GM23248 (cell line): ENCODE data around the gene CACNA1D. TPM values are rescaled to one million over a fixed set of nuclear protein-coding genes. Genes with fewer than 3 reads are reported as not detected.

Experiments used
- DNase-seq: peaks from one replicate; pipeline ENCODE4 v3.0.0-alpha.2; 2015
- H2AFZ ChIP-seq: fragments of 200-600 bp; sonication (generic); 2 replicates; pipeline ENCODE4 v1.6.1; 2016; ENCODE audit warnings: antibody characterized with exemption
- H3F3A ChIP-seq: fragments of 200-600 bp; sonication (generic); 2 replicates; pipeline ENCODE4 v1.6.1; 2016; ENCODE audit warnings: mild to moderate bottlenecking, antibody characterized with exemption, mixed run types; ENCODE audit not compliant: insufficient read depth
- H3K27ac ChIP-seq: fragments of 200-600 bp; sonication (generic); 2 replicates; pipeline ENCODE4 v1.5.1; 2016; ENCODE audit warnings: mild to moderate bottlenecking
- H3K27me3 ChIP-seq: fragments of 200-600 bp; sonication (generic); replicated peaks from 2 replicates; pipeline ENCODE4 v1.6.1; 2016; ENCODE audit warnings: mild to moderate bottlenecking; ENCODE audit not compliant: insufficient read depth
- H3K36me3 ChIP-seq: fragments of 200-600 bp; sonication (generic); 2 replicates; pipeline ENCODE4 v1.6.1; 2016; ENCODE audit warnings: low read depth, mild to moderate bottlenecking
- H3K4me1 ChIP-seq: fragments of 200-600 bp; sonication (generic); 2 replicates; pipeline ENCODE4 v1.6.1; 2016; ENCODE audit warnings: mild to moderate bottlenecking; ENCODE audit not compliant: insufficient read depth
- H3K4me2 ChIP-seq: fragments of 200-600 bp; sonication (generic); one replicate; pipeline ENCODE4 v1.6.1; 2016; ENCODE audit warnings: mild to moderate bottlenecking; ENCODE audit not compliant: unreplicated experiment
- H3K4me3 ChIP-seq: fragments of 200-600 bp; sonication (generic); 2 replicates; pipeline ENCODE4 v1.5.1; 2016; ENCODE audit warnings: mild to moderate bottlenecking
- H3K79me2 ChIP-seq: fragments of 200-600 bp; sonication (generic); 2 replicates; pipeline ENCODE4 v1.6.1; 2016; ENCODE audit warnings: mild to moderate bottlenecking; ENCODE audit not compliant: insufficient read depth
- H3K9ac ChIP-seq: fragments of 200-600 bp; sonication (generic); 2 replicates; pipeline ENCODE4 v1.6.1; 2016; ENCODE audit warnings: mild to moderate bottlenecking
- H3K9me2 ChIP-seq: fragments of 200-600 bp; sonication (generic); 2 replicates; pipeline ENCODE4 v1.6.1; 2016; ENCODE audit warnings: mixed run types, mild to moderate bottlenecking, moderate library complexity; ENCODE audit not compliant: insufficient read depth
- H3K9me3 ChIP-seq: fragments of 200-600 bp; sonication (generic); one replicate; pipeline ENCODE4 v1.6.1; 2017; ENCODE audit warnings: low read depth
- H4K20me1 ChIP-seq: fragments of 200-600 bp; sonication (generic); 2 replicates; pipeline ENCODE4 v1.6.0; 2016; ENCODE audit not compliant: insufficient read depth
- EZH2 ChIP-seq: fragments of 200-600 bp; sonication (generic); IDR thresholded peaks from 2 replicates; pipeline ENCODE4 v1.6.1; 2018; ENCODE audit warnings: antibody characterized with exemption, mild to moderate bottlenecking; ENCODE audit not compliant: insufficient read depth, poor library complexity, severe bottlenecking
- EZH2phosphoT487 ChIP-seq: fragments of 200-600 bp; sonication (generic); IDR thresholded peaks from 2 replicates; pipeline ENCODE4 v1.6.1; 2018; ENCODE audit warnings: antibody characterized with exemption, moderate library complexity, mild to moderate bottlenecking, low read depth; ENCODE audit not compliant: insufficient read depth
- whole genome bisulfite sequencing, 2 experiments: methylation state at CpG; one replicate each; pipeline ENCODE4 v1.1.6; 2015 to 2017; ENCODE audit warnings: low lambda C conversion rate in 2 of 2, low coverage in 1 of 2; ENCODE audit errors: missing lambda C conversion rate in 2 of 2; 5-methylcytosine and 5-hydroxymethylcytosine counted together
- in situ Hi-C: fragments of 300-500 bp; cut with MboI; formaldehyde crosslinking; loops from 2 replicates; pipeline ENCODE4 v1.15.0; 2020
- polyA plus RNA-seq: library from polyadenylated mRNA; unstranded; fragments of >200 nt; fragmentation: Nextera tagmentation; extraction: Ambion mirVana; gene quantifications from 2 replicates; pipeline ENCODE4 v1.2.1, GENCODE V29; 2016
- total RNA-seq: library from RNA; depleted of rRNA; stranded (reverse); fragments of >200 nt; shearing (Covaris generic); gene quantifications from 2 replicates; pipeline ENCODE4 v1.2.3, GENCODE V29; 2014

The CACNA1D gene
- total and polyA plus RNA-seq, 2 experiments from 2014 or later, result not detected

DNA sequence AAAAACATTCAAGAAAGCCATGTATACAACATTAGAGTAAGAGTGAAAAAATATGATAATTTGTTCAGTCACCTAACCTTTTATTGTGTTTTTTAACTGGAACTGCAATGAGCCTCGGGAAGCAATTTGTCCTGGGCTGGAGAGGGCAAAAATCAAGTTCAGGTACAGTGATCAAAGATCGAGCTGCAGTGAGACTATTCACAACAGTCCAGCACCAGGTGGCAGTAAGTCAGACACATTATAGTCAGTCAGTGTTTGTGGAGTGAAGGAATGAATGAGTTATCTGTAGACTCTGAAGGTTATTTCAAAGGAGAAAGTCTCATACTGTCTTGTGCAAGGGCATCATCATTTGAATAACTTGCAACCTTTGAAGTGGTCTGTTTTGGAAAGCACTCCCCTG lies 235.2 kb downstream of the CACNA1D start:
- Histone ChIP-seq H3K9ac (no peak overlapping the region), H3K27ac (no peak overlapping the region), H3K27me3 (no peaks in the 10 kb centered on the region; the same call in 1 of the 2 replicates), H3K36me3 (no peaks in the 10 kb centered on the region), H3K9me2 (no peaks in the 10 kb centered on the region), H3F3A (no peaks in the 10 kb centered on the region), H2AFZ (no peak overlapping the region), H3K79me2 (no peaks in the 10 kb centered on the region), H3K9me3 (no peaks in the 10 kb centered on the region), H3K4me2 (no peak overlapping the region), H3K4me3 (no peak overlapping the region), H3K4me1 (no peaks in the 10 kb centered on the region), H4K20me1 (no peaks in the 10 kb centered on the region)
- no peak for TF ChIP-seq EZH2
- TF ChIP-seq EZH2phosphoT487, result no peak
- DNase-seq, result peak; percentile 28
- in situ Hi-C loops, result no loop called here
- WGBS, 2 experiments, result 26 to 27% methylated on average over 2 of the region's 2 CpGs

DNA sequence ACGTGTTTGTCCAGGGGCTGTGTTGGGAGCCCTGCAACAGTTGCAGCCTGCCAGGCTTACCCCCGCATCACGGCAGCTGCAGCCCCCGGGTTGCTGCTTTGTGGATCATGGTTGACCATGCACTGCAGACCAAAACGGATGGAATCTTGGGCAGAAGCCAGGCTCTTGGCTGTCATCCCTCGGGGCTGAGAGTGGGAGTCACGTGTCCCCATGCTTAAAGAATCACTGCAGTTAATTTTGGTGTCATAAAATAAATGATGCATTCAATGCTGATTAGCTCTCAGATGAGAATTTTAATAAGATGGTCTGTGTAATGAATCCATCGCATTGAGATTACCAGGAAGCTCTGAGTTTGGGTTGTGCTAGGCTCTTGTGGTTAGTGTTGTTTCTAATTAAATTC lies 236.2 kb downstream of the CACNA1D start:
- Histone ChIP-seq H2AFZ (no peak overlapping the region), H3F3A (no peaks in the 10 kb centered on the region), H3K4me3 (no peak overlapping the region), H3K4me2 (no peak overlapping the region), H3K27me3 (no peaks in the 10 kb centered on the region; the same call in 1 of the 2 replicates), H4K20me1 (no peaks in the 10 kb centered on the region), H3K9me2 (no peaks in the 10 kb centered on the region), H3K4me1 (no peaks in the 10 kb centered on the region), H3K9me3 (no peaks in the 10 kb centered on the region), H3K27ac (no peak overlapping the region), H3K36me3 (no peaks in the 10 kb centered on the region), H3K9ac (no peak overlapping the region), H3K79me2 (no peaks in the 10 kb centered on the region)
- DNase-seq, result peak; percentile 22
- WGBS, 2 experiments, result 26 to 36% methylated on average over 8 of the region's 8 CpGs
- in situ Hi-C loops, result no loop called here
- TF ChIP-seq EZH2phosphoT487, result no peak
- no peak for TF ChIP-seq EZH2

DNA sequence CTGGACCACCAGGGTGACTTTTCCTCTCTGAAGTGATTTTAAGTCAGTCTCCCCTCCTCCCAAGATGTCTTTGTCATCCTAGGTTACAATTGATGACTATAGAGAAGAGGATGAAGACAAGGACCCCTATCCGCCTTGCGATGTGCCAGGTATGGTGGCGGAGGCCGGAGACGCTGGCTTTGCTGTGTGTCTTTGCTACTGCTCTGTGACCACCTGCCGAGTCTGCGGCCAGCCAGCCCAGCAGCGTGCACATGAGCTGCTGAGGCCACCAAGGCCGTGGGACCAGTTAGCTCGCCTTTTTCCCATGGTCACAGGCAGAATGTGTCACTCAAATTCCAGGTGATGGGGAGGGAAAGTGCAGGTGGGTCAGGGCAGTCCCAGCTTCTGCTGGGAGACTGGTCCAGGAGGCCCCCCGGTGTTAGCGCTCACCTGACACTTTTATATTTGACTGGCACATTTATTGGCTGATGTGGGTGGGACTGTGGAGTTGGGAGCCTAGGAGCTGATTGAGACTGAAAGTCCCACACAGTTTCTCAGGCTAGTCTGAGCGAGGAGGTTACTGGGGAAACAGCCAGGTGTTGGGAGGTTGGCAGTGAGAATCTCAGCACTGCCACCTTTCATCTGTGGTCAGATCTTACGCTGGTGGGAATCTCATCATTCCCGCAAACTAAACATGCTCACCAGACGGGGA lies 237.7 kb downstream of the CACNA1D start:
- TF ChIP-seq EZH2, result no peak
- TF ChIP-seq EZH2phosphoT487, result no peak
- H3K36me3 ChIP-seq, result no peaks in the 10 kb centered on the region
- H3F3A ChIP-seq, result no peaks in the 10 kb centered on the region
- H3K4me1 ChIP-seq, result no peaks in the 10 kb centered on the region
- no peak overlapping the region for H3K27ac ChIP-seq
- H3K4me2 ChIP-seq, result no peak overlapping the region
- no peak overlapping the region for H3K4me3 ChIP-seq
- no peak overlapping the region for H3K9ac ChIP-seq
- H3K9me2 ChIP-seq, result no peaks in the 10 kb centered on the region
- H2AFZ ChIP-seq, result no peak overlapping the region
- in situ Hi-C loops, result no loop called here
- DNase-seq, result no peak
- 88 to 92% methylated on average over 16 of the region's 16 CpGs for WGBS, 2 experiments
- no peaks in the 10 kb centered on the region for H4K20me1 ChIP-seq
- no peaks in the 10 kb centered on the region for H3K79me2 ChIP-seq
- no peaks in the 10 kb centered on the region; the same call in 1 of the 2 replicates for H3K27me3 ChIP-seq
- H3K9me3 ChIP-seq, result no peaks in the 10 kb centered on the region

DNA sequence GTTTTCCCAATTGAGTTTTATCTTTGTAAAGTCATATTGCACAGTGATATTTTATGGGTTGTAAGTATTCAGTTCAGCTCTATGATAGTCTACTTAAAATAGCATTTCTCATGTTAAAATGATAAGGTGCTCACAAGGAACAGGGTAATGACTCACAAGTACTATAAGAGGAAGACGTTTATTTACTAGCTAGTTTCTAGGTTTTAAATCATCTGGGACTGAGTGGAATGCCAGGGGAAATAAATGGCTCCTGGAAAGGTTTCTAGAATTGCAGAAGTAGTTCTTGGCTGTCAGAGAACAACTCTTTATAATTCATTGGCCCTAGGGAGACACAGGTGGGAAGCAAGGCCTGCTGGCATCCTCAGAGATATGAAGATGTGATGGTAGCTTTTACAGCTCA lies 239.0 kb downstream of the CACNA1D start:
- Histone ChIP-seq H3K9ac (no peak overlapping the region), H3K4me1 (no peaks in the 10 kb centered on the region), H3K4me2 (no peak overlapping the region), H3K4me3 (no peak overlapping the region), H3K9me3 (no peaks in the 10 kb centered on the region), H3K79me2 (no peaks in the 10 kb centered on the region), H2AFZ (no peak overlapping the region), H3K27ac (no peak overlapping the region), H4K20me1 (no peaks in the 10 kb centered on the region), H3F3A (no peaks in the 10 kb centered on the region), H3K36me3 (no peaks in the 10 kb centered on the region), H3K27me3 (no peaks in the 10 kb centered on the region; the same call in 1 of the 2 replicates), H3K9me2 (no peaks in the 10 kb centered on the region)
- 36 to 38% methylated on average over 1 of the region's 1 CpG for WGBS, 2 experiments
- TF ChIP-seq EZH2phosphoT487 (no peak), EZH2 (no peak)
- DNase-seq, result no peak
- in situ Hi-C loops, result no loop called here
